Activated CD8-positive, alpha-beta memory T cell treated with anti-CD3 and anti-CD28 coated beads for 48 hours (primary cell): Measurements from ENCODE around the gene P2RX6.
"Not testable (repeated sequence)": the region's sequence is repeated elsewhere in the genome, so short reads cannot be mapped to it uniquely, and the experiment has no call there.

Source experiments
- DNase-seq, 3 experiments: peaks; one replicate each; pipeline ENCODE4 v3.0.0-alpha.2; 2020; ENCODE audit warnings: low read depth in 2 of 3, low spot score in 2 of 3

P2RX6 gene

GRCh38 chr22:21071796-21072195, 56.8 kb downstream of the P2RX6 start:
- not testable (repeated sequence) for DNase-seq

GRCh38 chr22:21073023-21073422, 58.1 kb downstream of the P2RX6 start:
- no peak for DNase-seq

- no peak for DNase-seq
Measured at GRCh38 chr22:21073482-21073881, 58.5 kb downstream of the P2RX6 start.

- DNase-seq: no peak
Measured at GRCh38 chr22:21074102-21074715, 59.2 kb downstream of the P2RX6 start.

- DNase-seq: no peak
Measured at GRCh38 chr22:21075516-21076138, 60.7 kb downstream of the P2RX6 start.

GRCh38 chr22:21076912-21077625, 62.1 kb downstream of the P2RX6 start:
- DNase-seq: no peak
